Mucosa of stomach (tissue), 1 donor: ENCODE results near the gene PKDCC.

Source experiments
- H3K27me3 ChIP-seq: one replicate; pipeline ENCODE4 v1.7.0; 2013; ENCODE audit warnings: mild to moderate bottlenecking, low read length; ENCODE audit not compliant: control insufficient read depth, insufficient read depth
- H3K36me3 ChIP-seq: one replicate; pipeline ENCODE4 v1.7.0; 2013; ENCODE audit warnings: low read length; ENCODE audit not compliant: control insufficient read depth, insufficient read depth
- H3K4me1 ChIP-seq: one replicate; pipeline ENCODE4 v1.7.0; 2013; ENCODE audit warnings: mild to moderate bottlenecking, low read length; ENCODE audit not compliant: control insufficient read depth, insufficient read depth
- H3K4me3 ChIP-seq: one replicate; pipeline ENCODE4 v1.7.0; 2013; ENCODE audit warnings: low read length
- H3K9ac ChIP-seq: one replicate; pipeline ENCODE4 v1.7.0; 2013; ENCODE audit warnings: mild to moderate bottlenecking, low read length, moderate library complexity
- H3K9me3 ChIP-seq: one replicate; pipeline ENCODE4 v1.7.0; 2013; ENCODE audit warnings: mild to moderate bottlenecking, low read length, moderate library complexity; ENCODE audit not compliant: control insufficient read depth
- donor health status: Pancreatic carcinoma.

The PKDCC gene

DNA sequence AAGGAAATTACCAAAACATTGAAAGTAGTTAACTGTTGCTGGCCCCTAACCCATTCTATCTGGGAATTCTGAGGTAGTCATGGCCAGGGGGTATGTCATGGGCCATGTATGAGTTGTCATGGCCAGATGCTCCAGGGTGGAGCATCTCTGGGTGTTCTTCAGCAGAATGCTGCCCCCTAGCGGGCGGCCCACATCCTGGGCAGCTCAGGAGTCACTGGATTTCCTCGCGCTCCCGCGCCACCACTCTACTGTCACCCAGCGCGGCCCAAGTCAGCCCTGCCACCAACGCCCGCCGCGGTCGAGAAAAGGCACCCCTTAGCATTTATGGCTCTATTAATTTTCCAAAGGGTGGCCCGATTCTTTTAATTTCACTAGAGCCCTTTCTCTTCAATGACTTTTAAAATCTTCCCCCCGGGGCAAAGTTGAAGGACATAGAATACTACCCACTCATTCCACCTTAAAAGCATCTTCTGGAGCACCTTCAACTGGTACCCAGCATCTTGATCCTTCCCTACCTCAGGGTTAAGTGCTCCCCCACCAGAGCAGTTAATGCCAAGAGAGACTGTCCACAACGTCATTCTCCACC, 41.6 kb downstream of the PKDCC start:
- H3K27me3 ChIP-seq = no peaks in the 10 kb centered on the region
- no peaks in the 10 kb centered on the region for H3K36me3 ChIP-seq
- H3K9ac ChIP-seq = no peak overlapping the region
- peaks cover 35% of the 10 kb centered on the region for H3K4me1 ChIP-seq
- no peak overlapping the region for H3K4me3 ChIP-seq
- H3K9me3 ChIP-seq = no peaks in the 10 kb centered on the region

DNA sequence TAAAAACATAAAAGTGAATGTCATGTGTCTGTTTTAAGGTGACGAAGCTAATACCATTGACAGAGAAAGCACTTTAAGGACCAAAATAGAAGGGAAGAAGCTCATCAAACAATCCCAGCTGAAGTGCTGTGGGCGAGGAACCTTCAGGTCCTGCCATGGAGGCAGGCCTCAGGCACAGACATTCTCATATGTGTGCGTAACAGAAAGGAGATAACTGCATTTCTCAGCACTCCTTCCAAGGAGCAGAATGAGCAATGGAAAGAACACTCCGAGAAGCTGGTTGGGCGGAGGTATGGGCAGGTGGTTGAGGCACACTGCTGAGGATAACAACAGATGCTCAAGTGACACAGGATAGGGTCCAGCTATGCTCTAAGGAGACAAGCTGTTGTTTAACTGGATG, 42.4 kb downstream of the PKDCC start:
- H3K27me3 ChIP-seq = no peaks in the 10 kb centered on the region
- no peaks in the 10 kb centered on the region for H3K36me3 ChIP-seq
- no peak overlapping the region for H3K4me3 ChIP-seq
- no peak overlapping the region for H3K9ac ChIP-seq
- H3K9me3 ChIP-seq = no peaks in the 10 kb centered on the region
- H3K4me1 ChIP-seq = peaks cover 35% of the 10 kb centered on the region

DNA sequence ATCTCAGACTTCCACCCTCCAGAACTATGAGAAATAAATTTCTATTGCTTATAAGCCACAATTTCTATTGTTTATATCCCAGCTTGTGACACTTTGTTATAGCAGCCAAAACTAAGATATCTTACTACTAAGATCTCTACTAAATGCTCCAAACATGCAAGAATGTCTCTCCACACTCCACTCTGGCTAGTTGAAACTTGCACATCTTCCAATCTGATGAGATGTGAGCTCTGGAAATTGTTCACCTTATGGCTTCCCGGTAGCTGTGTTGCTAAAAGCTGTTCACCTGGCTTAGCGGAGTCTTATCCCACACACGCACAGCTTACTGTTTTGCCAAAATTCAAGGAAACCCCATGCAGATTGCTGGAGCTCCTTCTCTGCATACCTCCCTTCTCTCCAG, 43.9 kb downstream of the PKDCC start:
- no peak overlapping the region for H3K9ac ChIP-seq
- no peaks in the 10 kb centered on the region for H3K27me3 ChIP-seq
- H3K36me3 ChIP-seq = no peaks in the 10 kb centered on the region
- no peak overlapping the region for H3K4me3 ChIP-seq
- H3K9me3 ChIP-seq = no peaks in the 10 kb centered on the region
- H3K4me1 ChIP-seq = peaks cover 35% of the 10 kb centered on the region

GRCh38 chr2:42092084-42092996, 44.5 kb downstream of the PKDCC start:
- H3K27me3 ChIP-seq = no peaks in the 10 kb centered on the region
- H3K9me3 ChIP-seq = no peaks in the 10 kb centered on the region
- no peak overlapping the region for H3K9ac ChIP-seq
- H3K36me3 ChIP-seq = no peaks in the 10 kb centered on the region
- H3K4me1 ChIP-seq = peaks cover 35% of the 10 kb centered on the region
- H3K4me3 ChIP-seq = no peak overlapping the region

DNA sequence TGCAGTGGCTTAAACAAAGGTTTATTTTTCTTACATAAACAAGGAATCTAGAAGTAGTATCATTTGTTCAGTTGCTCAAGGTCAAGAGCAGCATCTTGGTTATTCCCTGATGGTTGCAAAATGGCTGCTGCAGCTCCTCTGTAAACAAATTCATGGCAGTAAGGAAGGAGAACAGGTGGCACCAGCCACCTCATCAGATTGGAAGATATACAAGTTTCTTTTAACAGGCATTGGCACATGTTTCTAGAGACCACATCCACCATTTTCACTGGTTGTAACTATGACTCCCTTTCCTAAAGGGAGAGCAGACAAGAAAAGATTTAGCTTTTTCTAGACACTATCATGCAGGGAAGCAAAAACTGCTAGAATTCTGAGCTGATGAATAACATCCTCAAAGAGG, 46.3 kb downstream of the PKDCC start:
- H3K27me3 ChIP-seq = no peaks in the 10 kb centered on the region
- no peaks in the 10 kb centered on the region for H3K36me3 ChIP-seq
- no peak overlapping the region for H3K9ac ChIP-seq
- H3K4me3 ChIP-seq = no peak overlapping the region
- no peaks in the 10 kb centered on the region for H3K9me3 ChIP-seq
- peaks cover 35% of the 10 kb centered on the region for H3K4me1 ChIP-seq

DNA sequence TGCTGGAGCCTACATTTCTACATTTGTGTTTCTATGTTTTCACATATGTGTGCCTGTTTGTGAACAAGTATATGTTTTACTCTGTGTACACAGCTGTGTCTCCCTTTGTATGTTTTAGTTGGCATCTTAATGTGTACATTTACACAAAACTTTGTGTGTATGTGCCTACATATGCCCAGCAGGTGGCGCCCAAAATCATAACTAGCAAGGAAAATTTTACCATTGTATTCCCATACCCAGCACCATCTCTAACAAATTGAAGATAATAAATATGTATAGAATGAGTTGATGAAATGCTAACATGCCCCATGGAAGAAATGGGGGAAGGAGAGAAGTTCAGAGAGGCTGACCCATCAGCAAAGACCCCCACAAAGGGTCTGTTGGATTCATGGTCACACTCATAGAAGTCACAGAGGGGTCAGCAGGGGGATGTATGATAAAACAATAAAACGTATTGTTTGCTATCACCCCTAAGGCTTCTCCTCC, 48.1 kb downstream of the PKDCC start:
- Histone ChIP-seq H3K4me1 (peaks cover 33% of the 10 kb centered on the region), H3K4me3 (no peak overlapping the region), H3K27me3 (no peaks in the 10 kb centered on the region), H3K9ac (no peak overlapping the region), H3K36me3 (no peaks in the 10 kb centered on the region), H3K9me3 (no peaks in the 10 kb centered on the region)

GRCh38 chr2:42096869-42097591, 49.2 kb downstream of the PKDCC start:
- no peak overlapping the region for H3K4me3 ChIP-seq
- H3K36me3 ChIP-seq = no peaks in the 10 kb centered on the region
- peaks cover 27% of the 10 kb centered on the region for H3K4me1 ChIP-seq
- H3K27me3 ChIP-seq = no peaks in the 10 kb centered on the region
- no peak overlapping the region for H3K9ac ChIP-seq
- no peaks in the 10 kb centered on the region for H3K9me3 ChIP-seq

DNA sequence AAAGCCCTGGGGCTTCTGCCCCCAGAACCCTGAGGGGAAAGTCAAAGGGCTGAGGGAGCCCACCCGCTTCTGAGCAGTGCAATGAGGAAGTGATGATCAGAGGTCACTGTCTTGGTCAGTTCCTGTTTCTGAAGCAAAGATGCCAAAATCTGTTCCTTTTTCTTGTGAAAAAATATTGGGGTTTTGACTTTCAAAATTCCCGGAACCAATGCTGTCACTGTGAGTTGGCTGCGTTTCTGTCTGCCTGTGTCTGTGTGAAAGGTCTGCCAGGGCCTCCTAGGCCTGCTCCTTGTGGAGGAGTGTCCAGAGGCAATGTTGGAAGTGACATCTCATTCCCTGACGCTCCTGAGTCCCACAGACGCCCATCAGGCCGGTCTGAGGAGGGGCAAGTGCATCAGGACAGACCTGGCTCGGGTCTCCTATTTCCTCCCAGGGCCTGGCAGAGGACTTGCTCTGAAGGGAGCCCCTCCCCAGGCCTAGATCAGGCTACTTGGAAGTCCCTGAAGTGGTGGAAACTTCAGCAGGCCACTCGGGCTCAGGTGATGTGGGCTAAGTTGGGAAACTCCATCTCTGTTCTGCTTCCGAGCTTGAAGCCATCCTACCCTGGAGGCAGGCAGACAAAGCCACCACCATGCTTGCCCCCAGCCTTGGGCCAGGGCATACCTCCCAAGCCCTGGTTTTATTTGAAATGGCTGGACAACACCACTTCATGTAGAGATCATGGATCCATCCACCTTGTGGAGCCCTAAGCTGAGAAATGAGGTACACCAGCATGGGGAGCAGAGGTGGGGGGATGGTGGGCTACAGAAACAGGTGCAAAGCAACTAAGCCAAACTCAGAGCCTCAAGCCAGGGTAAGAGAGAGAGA, 51.0 kb downstream of the PKDCC start:
- Histone ChIP-seq H3K4me1 (peaks cover 11% of the 10 kb centered on the region), H3K9ac (no peak overlapping the region), H3K36me3 (no peaks in the 10 kb centered on the region), H3K27me3 (no peaks in the 10 kb centered on the region), H3K4me3 (no peak overlapping the region), H3K9me3 (no peaks in the 10 kb centered on the region)

- Histone ChIP-seq H3K4me3 (no peak overlapping the region), H3K4me1 (peaks cover 6% of the 10 kb centered on the region), H3K36me3 (no peaks in the 10 kb centered on the region), H3K9me3 (no peaks in the 10 kb centered on the region), H3K9ac (no peak overlapping the region), H3K27me3 (no peaks in the 10 kb centered on the region)
Observed at GRCh38 chr2:42099438-42100173, 51.8 kb downstream of the PKDCC start.

DNA sequence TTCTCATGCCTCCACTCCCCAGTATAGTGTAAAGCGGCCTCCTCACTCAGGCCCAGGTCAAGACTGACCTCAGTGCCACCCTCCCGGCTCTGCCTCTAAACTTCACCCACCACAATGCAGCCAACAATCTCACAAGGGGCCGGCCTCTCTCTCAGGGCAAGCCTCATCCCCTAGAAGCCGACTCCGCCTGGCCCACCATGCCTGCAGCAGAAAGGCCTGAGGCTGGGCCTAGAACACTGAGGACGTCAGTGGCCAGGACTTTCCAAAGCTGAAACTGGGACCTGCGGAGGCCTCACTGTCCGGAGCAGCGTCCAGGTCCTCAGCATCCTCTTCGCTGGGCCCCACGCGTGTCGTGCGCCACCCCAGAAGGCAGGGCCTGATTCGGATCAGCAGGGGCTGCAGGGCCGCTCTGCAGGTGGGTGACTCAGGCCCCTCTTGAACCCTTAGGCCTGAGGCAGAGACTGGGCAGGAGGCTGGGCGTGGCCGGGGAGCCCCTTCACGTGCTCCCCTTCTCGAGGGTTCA, 52.9 kb downstream of the PKDCC start:
- no peak overlapping the region for H3K9ac ChIP-seq
- H3K4me3 ChIP-seq = no peak overlapping the region
- no peaks in the 10 kb centered on the region for H3K9me3 ChIP-seq
- no peaks in the 10 kb centered on the region for H3K36me3 ChIP-seq
- peaks cover 5% of the 10 kb centered on the region for H3K4me1 ChIP-seq
- no peaks in the 10 kb centered on the region for H3K27me3 ChIP-seq
